Sigmoid colon (tissue), 7 donors: ENCODE results near the gene VPREB1. TPM values are rescaled to one million over a fixed set of nuclear protein-coding genes. Genes with fewer than 3 reads are reported as not detected.

ENCODE experiments used
- DNase-seq: peaks from one replicate; pipeline ENCODE4 v3.0.0-alpha.2; 2019
- H3K27ac ChIP-seq, 4 donors: fragments of 200-600 bp; sonication (generic); one replicate each; pipeline ENCODE4 v1.5.1; 2016 to 2019; ENCODE audit warnings: mild to moderate bottlenecking in 1 of 4
- H3K27me3 ChIP-seq, 3 donors: fragments of 200-600 bp; sonication (generic); one replicate each; pipeline ENCODE4 v1.5.1; 2019; ENCODE audit warnings: mild to moderate bottlenecking in 1 of 3
- H3K36me3 ChIP-seq, 4 donors: fragments of 200-600 bp; sonication (generic); one replicate each; pipeline ENCODE4 v1.5.1; 2016 to 2019
- H3K4me1 ChIP-seq, 4 donors: fragments of 200-600 bp; sonication (generic); one replicate each; pipeline ENCODE4 v1.5.1; 2017 to 2019
- H3K4me3 ChIP-seq, 4 donors: fragments of 200-600 bp; sonication (generic); one replicate each; pipeline ENCODE4 v1.5.1; 2017 to 2019; ENCODE audit warnings: mild to moderate bottlenecking in 2 of 4, moderate library complexity in 1 of 4
- H3K9me3 ChIP-seq, 4 donors: fragments of 200-600 bp in 3 of 4; sonication (generic) in 3 of 4; one replicate each; pipeline versions ENCODE4 v1.5.1 to v1.6.1; 2013 to 2019
- CTCF ChIP-seq, 4 experiments: fragments of 450-650 bp in 3 of 4; fragments of 200-600 bp in 1 of 4; IDR thresholded peaks; one replicate each; pipeline ENCODE4 v1.5.1; 2016 to 2019; ENCODE audit warnings: antibody characterized with exemption in 4 of 4, mild to moderate bottlenecking in 3 of 4, moderate library complexity in 2 of 4
- EP300 ChIP-seq, 4 donors: sonication (generic); formaldehyde crosslinking; IDR thresholded peaks; one replicate each; pipeline ENCODE4 v1.6.1; 2017; ENCODE audit warnings: antibody characterized with exemption in 4 of 4
- POLR2A ChIP-seq, 2 donors: fragments of 450-650 bp; IDR thresholded peaks; one replicate each; pipeline ENCODE4 v1.6.1; 2016; ENCODE audit warnings: antibody characterized with exemption in 2 of 2, mild to moderate bottlenecking in 2 of 2, moderate library complexity in 2 of 2
- POLR2AphosphoS5 ChIP-seq, 4 donors: sonication (generic); formaldehyde crosslinking; IDR thresholded peaks; one replicate each; pipeline ENCODE4 v1.6.1; 2017; ENCODE audit warnings: antibody characterized with exemption in 4 of 4
- WGBS, 2 donors: extraction: QIAGEN DNeasy Blood & Tissue Kit; methylation state at CpG; one replicate each; pipeline ENCODE4 v1.1.7; 2013; 5-methylcytosine and 5-hydroxymethylcytosine counted together
- intact Hi-C: fragments of 100-400 bp; cut with DNase I; formaldehyde crosslinking; loops from one replicate; pipeline ENCODE4 v1.15.1; 2023
- polyA plus RNA-seq, 3 donors: library from polyadenylated mRNA; stranded (reverse); fragments of 200-250 nt; gene quantifications; one replicate each; pipeline ENCODE4 v1.2.3, GENCODE V29; 2013
- total RNA-seq, 4 donors: library from RNA; depleted of rRNA; stranded (reverse); fragments of >200 nt; gene quantifications; one replicate each; pipeline ENCODE4 v1.1.0, GENCODE V29; 2016
- donor health status: healthy with polysubstance abuse.
- donor health status: Bipolar disorder and iron deficiency.
- donor health status: healthy.

The VPREB1 gene
- total and polyA plus RNA-seq, 7 donors, result 1.9 TPM; not detected in 6

GRCh38 chr22:22200569-22201184 is 43.9 kb upstream of the VPREB1 start:
- Histone ChIP-seq H3K27me3 (peaks cover 0 to 36% (median 3%) of the 10 kb centered on the region in 3 donors), H3K4me1 (no peaks in the 10 kb centered on the region), H3K36me3 (no peaks in the 10 kb centered on the region), H3K27ac (no peak overlapping the region), H3K9me3 (no peaks in the 10 kb centered on the region), H3K4me3 (no peak overlapping the region)
- TF ChIP-seq POLR2A (IDR thresholded peaks at IDR 0.05), result no peak
- no peak for TF ChIP-seq CTCF (IDR thresholded peaks at IDR 0.05)
- no peak for TF ChIP-seq EP300 (IDR thresholded peaks at IDR 0.05)
- no peak for TF ChIP-seq POLR2AphosphoS5 (IDR thresholded peaks at IDR 0.05)
- DNase-seq, result no peak
- intact Hi-C loops, result no loop called here
- WGBS, 2 donors, result 46 to 62% methylated on average over 4 of the region's 4 CpGs

GRCh38 chr22:22201185-22201929 is 43.2 kb upstream of the VPREB1 start:
- H3K4me1 ChIP-seq, result no peaks in the 10 kb centered on the region
- TF ChIP-seq CTCF (IDR thresholded peaks at IDR 0.05), result no peak
- TF ChIP-seq EP300 (IDR thresholded peaks at IDR 0.05), result no peak
- TF ChIP-seq POLR2A (IDR thresholded peaks at IDR 0.05), result no peak
- TF ChIP-seq POLR2AphosphoS5 (IDR thresholded peaks at IDR 0.05), result no peak
- H3K4me3 ChIP-seq, result no peak overlapping the region
- 36 to 48% methylated on average over 11 of the region's 11 CpGs for WGBS, 2 donors
- no peak overlapping the region for H3K27ac ChIP-seq
- peak; percentile 74 for DNase-seq
- H3K9me3 ChIP-seq, result no peaks in the 10 kb centered on the region
- H3K27me3 ChIP-seq, result peaks cover 0 to 33% (median 3%) of the 10 kb centered on the region in 3 donors
- H3K36me3 ChIP-seq, result no peaks in the 10 kb centered on the region
- intact Hi-C loops, result no loop called here

GRCh38 chr22:22201930-22202343 is 42.6 kb upstream of the VPREB1 start:
- TF ChIP-seq CTCF (IDR thresholded peaks at IDR 0.05), result no peak
- no peak for TF ChIP-seq POLR2A (IDR thresholded peaks at IDR 0.05)
- TF ChIP-seq EP300 (IDR thresholded peaks at IDR 0.05), result no peak
- no peak for TF ChIP-seq POLR2AphosphoS5 (IDR thresholded peaks at IDR 0.05)
- Histone ChIP-seq H3K9me3 (no peaks in the 10 kb centered on the region), H3K27me3 (peaks cover 0 to 35% (median 3%) of the 10 kb centered on the region in 3 donors), H3K4me1 (no peaks in the 10 kb centered on the region), H3K4me3 (no peak overlapping the region), H3K27ac (no peak overlapping the region), H3K36me3 (no peaks in the 10 kb centered on the region)
- intact Hi-C loops, result no loop called here
- no peak for DNase-seq
- WGBS, 2 donors, result 55 to 75% methylated on average over 6 of the region's 6 CpGs

- WGBS, 2 donors, result 73 to 78% methylated on average over 39 of the region's 39 CpGs
- H3K27me3 ChIP-seq, result peaks cover 0 to 40% (median 3%) of the 10 kb centered on the region in 3 donors
- no peak overlapping the region for H3K4me3 ChIP-seq
- H3K27ac ChIP-seq, result no peak overlapping the region
- H3K4me1 ChIP-seq, result no peaks in the 10 kb centered on the region
- no peak for DNase-seq
- no peaks in the 10 kb centered on the region for H3K36me3 ChIP-seq
- TF ChIP-seq CTCF (IDR thresholded peaks at IDR 0.05), result no peak
- TF ChIP-seq POLR2AphosphoS5 (IDR thresholded peaks at IDR 0.05), result no peak
- intact Hi-C loops, result no loop called here
- no peaks in the 10 kb centered on the region for H3K9me3 ChIP-seq
Measured at GRCh38 chr22:22203048-22203971, 41.3 kb upstream of the VPREB1 start.
